ENCODE measurements around the gene CHD8. TPM values are rescaled to one million over a fixed set of nuclear protein-coding genes. Genes with fewer than 3 reads are reported as not detected.

The CHD8 gene
- total RNA-seq, 4 donors from 2014 or later = 67.3 to 122 (median 101) TPM

- Histone ChIP-seq H3K9me3 (no peaks in the 10 kb centered on the region), H3K27me3 (no peaks in the 10 kb centered on the region), H3K4me1 (no peaks in the 10 kb centered on the region), H3K4me3 (no peak overlapping the region), H3K36me3 (peaks cover 79% of the 10 kb centered on the region), H3K27ac (no peak overlapping the region)
- WGBS = 63% methylated on average over 4 of the region's 4 CpGs
- no peak for DNase-seq (ENCODE audit: low spot score in 2 of 2)
- no peak for TF ChIP-seq POLR2A (IDR thresholded peaks at IDR 0.05)
- TF ChIP-seq POLR2AphosphoS5 (IDR thresholded peaks at IDR 0.05) = no peak
- TF ChIP-seq EP300 (IDR thresholded peaks at IDR 0.05) = no peak
- TF ChIP-seq CTCF (IDR thresholded peaks at IDR 0.05) = no peak
These were observed 85.8 kb downstream of the CHD8 start for GRCh38 chr14:21369949-21370679.

- no peak for TF ChIP-seq POLR2AphosphoS5 (IDR thresholded peaks at IDR 0.05)
- TF ChIP-seq POLR2A (IDR thresholded peaks at IDR 0.05) = no peak
- no peak for TF ChIP-seq EP300 (IDR thresholded peaks at IDR 0.05)
- no peak for TF ChIP-seq CTCF (IDR thresholded peaks at IDR 0.05)
- no peak overlapping the region for H3K27ac ChIP-seq
- no peak for DNase-seq (ENCODE audit: low spot score in 2 of 2)
- H3K9me3 ChIP-seq = no peaks in the 10 kb centered on the region
- H3K36me3 ChIP-seq = peaks cover 99% of the 10 kb centered on the region
- H3K27me3 ChIP-seq = no peaks in the 10 kb centered on the region
- no peaks in the 10 kb centered on the region for H3K4me1 ChIP-seq
- 96% methylated on average over 6 of the region's 6 CpGs for WGBS
- H3K4me3 ChIP-seq = no peak overlapping the region
These were observed 88.3 kb downstream of the CHD8 start for GRCh38 chr14:21367582-21368144.

DNA sequence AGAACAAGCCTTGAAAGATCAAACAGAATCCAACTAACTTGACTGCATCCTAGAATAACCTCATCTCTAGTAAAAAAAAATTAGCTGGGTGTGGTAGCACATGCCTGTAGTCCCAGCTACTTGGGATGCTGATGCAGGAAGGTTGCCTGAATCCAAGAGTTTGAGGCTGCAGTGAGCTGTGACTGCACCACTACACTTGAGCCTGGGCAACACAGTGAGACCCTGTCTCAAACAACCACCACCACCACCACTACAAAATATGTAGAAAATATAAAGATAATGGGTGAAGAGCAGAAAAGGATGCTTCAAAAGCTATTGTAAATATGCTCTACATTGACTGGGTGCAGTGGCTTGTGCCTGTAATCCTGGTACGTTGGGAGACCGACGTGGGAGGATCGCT lies 99.4 kb downstream of the CHD8 start:
- H3K36me3 ChIP-seq = peaks cover 100% of the 10 kb centered on the region
- no peak for DNase-seq (ENCODE audit: low spot score in 2 of 2)
- no peaks in the 10 kb centered on the region for H3K9me3 ChIP-seq
- no peaks in the 10 kb centered on the region for H3K4me1 ChIP-seq
- H3K4me3 ChIP-seq = no peak overlapping the region
- WGBS = 98% methylated on average over 4 of the region's 4 CpGs
- no peak for TF ChIP-seq POLR2AphosphoS5 (IDR thresholded peaks at IDR 0.05)
- no peak for TF ChIP-seq CTCF (IDR thresholded peaks at IDR 0.05)
- no peak for TF ChIP-seq POLR2A (IDR thresholded peaks at IDR 0.05)
- no peak for TF ChIP-seq EP300 (IDR thresholded peaks at IDR 0.05)
- H3K27me3 ChIP-seq = no peaks in the 10 kb centered on the region
- H3K27ac ChIP-seq = no peak overlapping the region

DNA sequence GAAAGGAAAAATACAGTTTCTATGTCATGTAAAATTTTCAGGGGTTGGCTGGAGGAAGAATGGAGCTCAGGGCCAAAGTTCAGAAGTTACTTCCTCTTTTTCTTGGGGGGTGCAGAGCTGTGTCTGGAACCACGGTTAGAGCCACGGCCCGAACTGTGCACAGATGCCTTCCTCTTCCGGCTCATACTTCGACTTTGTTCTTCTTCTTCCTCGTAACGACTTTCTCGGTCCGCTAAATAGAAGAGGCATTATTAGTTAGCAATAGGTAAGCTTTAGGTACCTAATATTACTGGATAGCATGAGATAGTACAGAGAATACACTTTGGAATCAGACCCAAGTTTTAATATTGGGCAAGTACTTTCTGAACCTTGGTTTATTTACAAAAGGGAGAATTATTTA lies 103.3 kb downstream of the CHD8 start:
- Histone ChIP-seq H3K27ac (no peak overlapping the region), H3K9me3 (no peaks in the 10 kb centered on the region), H3K4me3 (no peak overlapping the region), H3K36me3 (peaks cover 67% of the 10 kb centered on the region), H3K27me3 (no peaks in the 10 kb centered on the region), H3K4me1 (no peaks in the 10 kb centered on the region)
- WGBS = 88% methylated on average over 9 of the region's 9 CpGs
- no peak for DNase-seq (ENCODE audit: low spot score in 2 of 2)
- TF ChIP-seq CTCF (IDR thresholded peaks at IDR 0.05) (no peak), EP300 (IDR thresholded peaks at IDR 0.05) (no peak), POLR2AphosphoS5 (IDR thresholded peaks at IDR 0.05) (no peak), POLR2A (IDR thresholded peaks at IDR 0.05) (no peak)

DNA sequence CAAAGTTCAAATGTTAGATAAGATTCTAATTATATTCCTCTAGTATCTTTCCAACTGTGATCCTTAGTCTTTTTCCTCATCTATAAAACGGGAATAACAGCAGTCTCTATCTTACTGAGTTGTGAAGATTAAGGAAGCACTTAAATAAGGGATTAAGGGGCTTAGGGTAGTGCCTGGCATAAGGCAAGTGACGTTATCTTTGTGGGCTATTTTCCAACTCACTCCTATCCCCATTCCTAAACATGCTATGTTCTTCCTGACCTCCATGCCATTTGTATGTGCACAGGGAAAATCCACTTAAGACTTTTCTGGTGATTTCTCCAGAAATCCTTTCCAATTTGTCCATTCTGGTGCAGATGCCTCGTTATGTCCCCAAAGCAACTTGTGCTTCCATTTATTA lies 105.4 kb downstream of the CHD8 start:
- H3K36me3 ChIP-seq = peaks cover 47% of the 10 kb centered on the region

More for the DNA sequence above, 105.4 kb downstream of the CHD8 start:
- Histone ChIP-seq H3K4me3 (no peak overlapping the region), H3K9me3 (no peaks in the 10 kb centered on the region), H3K27me3 (no peaks in the 10 kb centered on the region), H3K27ac (no peak overlapping the region), H3K4me1 (no peaks in the 10 kb centered on the region)
- DNase-seq (ENCODE audit: low spot score in 2 of 2) = no peak
- TF ChIP-seq EP300 (IDR thresholded peaks at IDR 0.05) (no peak), POLR2A (IDR thresholded peaks at IDR 0.05) (no peak), CTCF (IDR thresholded peaks at IDR 0.05) (no peak), POLR2AphosphoS5 (IDR thresholded peaks at IDR 0.05) (no peak)
- WGBS = 65% methylated on average over 2 of the region's 3 CpGs
